HEK293T (cell line): ENCODE results near the gene TRIM75.
"Not testable (repeated sequence)": the region's sequence is repeated elsewhere in the genome, so short reads cannot be mapped to it uniquely, and the experiment has no call there.

Source experiments
- CTCF ChIA-PET: fragments of 350-600 bp; formaldehyde crosslinking; extraction: SDS; loops from one replicate; lab custom pipeline; 2021; ENCODE audit warnings: antibody characterized with exemption, inconsistent platforms; lab: Yijun Ruan, JAX
- POLR2A ChIA-PET: fragments of 350-600 bp; formaldehyde crosslinking; extraction: SDS; loops from one replicate; lab custom pipeline; 2020; ENCODE audit warnings: antibody characterized with exemption, inconsistent platforms; lab: Yijun Ruan, JAX
- DNase-seq: peaks from one replicate; pipeline ENCODE4 v3.0.0; 2012; ENCODE audit warnings: mixed read lengths; ENCODE audit errors: extremely low spot score
- ARNT ChIP-seq: fragments of 450-650 bp; IDR thresholded peaks from 2 replicates; pipeline ENCODE4 v1.6.1; 2017; ENCODE audit warnings: mild to moderate bottlenecking
- BHLHE40 ChIP-seq: fragments of 450-650 bp; IDR thresholded peaks from 2 replicates; pipeline ENCODE4 v1.6.1; 2016; ENCODE audit warnings: mild to moderate bottlenecking, moderate library complexity, borderline replicate concordance
- CTBP1 ChIP-seq: fragments of 450-650 bp; IDR thresholded peaks from 2 replicates; pipeline ENCODE4 v1.6.1; 2016; ENCODE audit warnings: borderline replicate concordance
- ELF4 ChIP-seq: fragments of 450-650 bp; IDR thresholded peaks from 2 replicates; pipeline ENCODE4 v1.6.1; 2017; ENCODE audit warnings: antibody characterized with exemption
- FOXA1 ChIP-seq: fragments of 450-650 bp; IDR thresholded peaks from 2 replicates; pipeline ENCODE4 v1.6.1; 2016; ENCODE audit warnings: mild to moderate bottlenecking
- FOXK2 ChIP-seq: fragments of 450-650 bp; IDR thresholded peaks from 2 replicates; pipeline ENCODE4 v1.6.1; 2016; ENCODE audit warnings: mild to moderate bottlenecking
- FOXM1 ChIP-seq: fragments of 450-650 bp; IDR thresholded peaks from 2 replicates; pipeline ENCODE4 v1.6.1; 2017; ENCODE audit warnings: mild to moderate bottlenecking, borderline replicate concordance
- HDGF ChIP-seq: fragments of 450-650 bp; IDR thresholded peaks from 2 replicates; pipeline ENCODE4 v1.6.1; 2017; ENCODE audit warnings: antibody characterized with exemption, borderline replicate concordance
- L3MBTL2 ChIP-seq: fragments of 450-650 bp; conservative IDR thresholded peaks from 2 replicates; pipeline ENCODE4 v1.6.1; 2016; ENCODE audit warnings: mild to moderate bottlenecking
- LEF1 ChIP-seq: fragments of 450-650 bp; IDR thresholded peaks from 2 replicates; pipeline ENCODE4 v1.6.1; 2017; ENCODE audit warnings: mild to moderate bottlenecking, borderline replicate concordance
- NFRKB ChIP-seq: fragments of 450-650 bp; IDR thresholded peaks from 2 replicates; pipeline ENCODE4 v1.6.1; 2016; ENCODE audit warnings: mild to moderate bottlenecking, moderate library complexity
- PKNOX1 ChIP-seq: fragments of 450-650 bp; IDR thresholded peaks from 2 replicates; pipeline ENCODE4 v1.6.1; 2016
- SP1 ChIP-seq: fragments of 450-650 bp; IDR thresholded peaks from 2 replicates; pipeline ENCODE4 v1.6.1; 2017
- SUZ12 ChIP-seq: fragments of 450-650 bp; IDR thresholded peaks from 2 replicates; pipeline ENCODE4 v1.6.1; 2016; ENCODE audit warnings: mild to moderate bottlenecking
- TARDBP ChIP-seq: fragments of 450-650 bp; IDR thresholded peaks from 2 replicates; pipeline ENCODE4 v1.6.1; 2016
- ZNF384 ChIP-seq: fragments of 450-650 bp; IDR thresholded peaks from 2 replicates; pipeline ENCODE4 v1.6.1; 2016

The TRIM75 gene

GRCh38 chr4:165010487-165010886 is 43.2 kb upstream of the TRIM75 start:
- no peak for DNase-seq
- POLR2A ChIA-PET: no interaction called here
- no peak for TF ChIP-seq ZNF384
- no peak for TF ChIP-seq FOXM1
- TF ChIP-seq ELF4: no peak
- no peak; the same call in 1 of the 2 replicates for TF ChIP-seq PKNOX1
- TF ChIP-seq L3MBTL2: no peak
- TF ChIP-seq ARNT: no peak
- TF ChIP-seq FOXK2: no peak
- TF ChIP-seq HDGF: no peak
- TF ChIP-seq TARDBP: no peak
- CTCF ChIA-PET: interaction anchor here (0.6 kb wide), 1 partner anchor 242 kb away, joined by 7 read pairs; no protein-coding TSS in a partner anchor

- no peak for TF ChIP-seq LEF1
- TF ChIP-seq NFRKB: no peak
- TF ChIP-seq PKNOX1: no peak
- TF ChIP-seq ELF4: no peak
- TF ChIP-seq ARNT: no peak
- ChIA-PET CTCF (no interaction called here), POLR2A (no interaction called here)
- DNase-seq: no peak
These were observed 42.7 kb upstream of the TRIM75 start for GRCh38 chr4:165010991-165011390.

- ChIA-PET CTCF (no interaction called here), POLR2A (no interaction called here)
- TF ChIP-seq HDGF: no peak
- no peak for TF ChIP-seq NFRKB
- TF ChIP-seq ZNF384: no peak
- TF ChIP-seq FOXM1: no peak
- no peak for TF ChIP-seq SP1
- TF ChIP-seq FOXK2: no peak
- no peak for TF ChIP-seq L3MBTL2
- no peak for TF ChIP-seq CTBP1
- TF ChIP-seq FOXA1: no peak
- TF ChIP-seq ARNT: no peak
- TF ChIP-seq PKNOX1: no peak
- no peak for TF ChIP-seq SUZ12
- TF ChIP-seq LEF1: no peak
- TF ChIP-seq BHLHE40: no peak
- TF ChIP-seq ELF4: no peak
- TF ChIP-seq TARDBP: no peak
- DNase-seq: no peak
These were observed 42.3 kb upstream of the TRIM75 start for GRCh38 chr4:165011403-165011802.

- ChIA-PET CTCF (no interaction called here), POLR2A (no interaction called here)
- DNase-seq: no peak
- no peak for TF ChIP-seq TARDBP
- TF ChIP-seq PKNOX1: no peak
- no peak for TF ChIP-seq BHLHE40
- no peak for TF ChIP-seq ZNF384
These were observed 40.0 kb upstream of the TRIM75 start for GRCh38 chr4:165013691-165014090.

- CTCF ChIA-PET: interaction anchor here (0.5 kb wide), 1 partner anchor 19 kb away, joined by 3 read pairs; no protein-coding TSS in a partner anchor
- peak; percentile 33 for DNase-seq
- no peak for TF ChIP-seq HDGF
- no peak for TF ChIP-seq CTBP1
- TF ChIP-seq FOXK2: no peak
- TF ChIP-seq FOXA1: no peak
- TF ChIP-seq ARNT: no peak
- no peak for TF ChIP-seq TARDBP
- no peak for TF ChIP-seq SUZ12
- no peak for TF ChIP-seq ZNF384
- no peak for TF ChIP-seq BHLHE40
- TF ChIP-seq SP1: no peak
- no peak for TF ChIP-seq PKNOX1
- no peak for TF ChIP-seq ELF4
- TF ChIP-seq NFRKB: no peak
- no peak for TF ChIP-seq LEF1
- no peak for TF ChIP-seq FOXM1
- no peak for TF ChIP-seq L3MBTL2
- POLR2A ChIA-PET: no interaction called here
These were observed 36.7 kb upstream of the TRIM75 start for GRCh38 chr4:165016971-165017370.

GRCh38 chr4:165019995-165020394 is 33.7 kb upstream of the TRIM75 start:
- DNase-seq, CTCF ChIA-PET, POLR2A ChIA-PET: not testable (repeated sequence)

GRCh38 chr4:165025782-165026181 is 27.9 kb upstream of the TRIM75 start:
- DNase-seq, POLR2A ChIA-PET, CTCF ChIA-PET: not testable (repeated sequence)
